Measurements from ENCODE around the gene NCAM1. TPM values are rescaled to one million over a fixed set of nuclear protein-coding genes. Genes with fewer than 3 reads are reported as not detected.

The NCAM1 gene
- total RNA-seq, 4 donors from 2014 or later: 12.8 to 27.7 (median 15.7) TPM

DNA sequence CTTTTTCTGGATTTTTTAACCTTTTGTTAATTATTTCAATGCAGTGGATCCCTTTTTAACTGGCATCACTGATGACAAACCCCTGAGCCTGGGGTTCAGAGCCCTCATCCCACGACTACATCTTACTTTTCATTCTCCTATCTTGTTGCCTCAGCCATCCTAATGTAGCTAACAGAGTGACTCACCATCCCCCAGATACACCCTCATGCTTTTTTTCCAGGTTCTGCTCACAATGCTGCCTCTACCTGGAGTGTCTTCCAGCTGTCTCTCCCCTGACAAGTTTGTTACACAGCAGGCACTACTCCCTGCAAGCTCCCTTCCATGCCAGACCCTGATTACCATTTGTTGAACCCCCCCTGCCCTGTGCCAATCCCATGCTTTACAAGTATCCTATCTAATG, 135.4 kb downstream of the NCAM1 start:
- intact Hi-C loops (cut with DNase I; ENCODE audit: low total_unique reads) (no loop called here), in situ Hi-C loops (cut with MboI; ENCODE audit: low sequenced_read_pairs in 4 of 4) (no loop called here)
- no peaks in the 10 kb centered on the region for H3K36me3 ChIP-seq
- no peak overlapping the region for H3K27ac ChIP-seq
- no peaks in the 10 kb centered on the region for H3K27me3 ChIP-seq
- H3K4me1 ChIP-seq: peaks cover 7 to 8% of the 10 kb centered on the region in 2 donors
- no peaks in the 10 kb centered on the region for H3K9me3 ChIP-seq
- no peak overlapping the region for H3K4me3 ChIP-seq
- no peak for TF ChIP-seq CTCF (IDR thresholded peaks at IDR 0.05 in 4 of 5, conservative IDR thresholded peaks at IDR 0.05 in 1 of 5)
- TF ChIP-seq POLR2A (IDR thresholded peaks at IDR 0.05): no peak
- ATAC-seq: no peak
- DNase-seq: no peak

DNA sequence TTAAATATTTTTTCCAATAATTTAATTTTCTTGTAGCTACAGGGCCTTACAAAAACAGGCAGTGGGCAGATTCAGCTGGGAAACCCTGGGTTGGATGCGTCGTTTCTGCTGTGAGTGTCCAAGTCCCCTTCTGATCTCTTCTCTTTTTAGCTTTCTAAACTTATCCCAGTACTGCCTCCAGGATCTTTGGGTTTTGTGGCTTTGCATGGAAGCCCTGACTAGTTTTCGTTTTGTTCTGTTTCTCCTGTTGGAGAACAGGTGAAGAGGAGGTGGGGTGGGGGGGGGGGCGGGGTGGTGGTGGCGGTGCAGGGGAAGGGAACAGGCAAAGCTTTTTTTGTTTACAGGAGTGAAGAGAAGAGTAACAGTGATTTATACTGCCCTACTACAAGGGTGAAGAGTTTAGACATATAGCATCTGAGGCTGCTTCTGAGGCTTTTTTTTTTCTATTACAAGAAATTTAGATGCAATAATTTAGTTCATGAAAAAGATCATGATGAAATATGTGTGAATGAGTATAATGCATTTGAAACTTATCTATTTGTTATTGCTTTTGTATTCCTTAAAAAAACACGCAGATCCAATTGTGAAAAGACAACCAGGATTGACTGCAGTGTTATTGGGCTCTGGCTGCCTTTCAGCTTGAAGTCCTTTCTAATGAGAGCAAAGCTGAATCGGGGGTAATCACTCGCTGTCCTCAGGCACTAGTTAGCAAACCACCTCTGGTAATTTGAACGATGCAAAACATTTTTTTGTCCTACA, 142.9 kb downstream of the NCAM1 start:
- peaks cover 17 to 38% of the 10 kb centered on the region in 2 donors for H3K4me1 ChIP-seq
- H3K27me3 ChIP-seq: no peaks in the 10 kb centered on the region
- intact Hi-C loops (cut with DNase I; ENCODE audit: low total_unique reads) (no loop called here), in situ Hi-C loops (cut with MboI; ENCODE audit: low sequenced_read_pairs in 4 of 4) (loop anchor here in 1 of 4 donors (25.0 kb wide), 1 partner anchor 517 kb away; no protein-coding TSS in a partner anchor)
- DNase-seq: no peak
- no peaks in the 10 kb centered on the region for H3K9me3 ChIP-seq
- H3K36me3 ChIP-seq: no peaks in the 10 kb centered on the region
- no peak for ATAC-seq
- H3K27ac ChIP-seq: peak overlapping the region in 2 of 4 donors; percentile 50 to 68
- H3K4me3 ChIP-seq: no peak overlapping the region
- TF ChIP-seq CTCF (IDR thresholded peaks at IDR 0.05 in 4 of 5, conservative IDR thresholded peaks at IDR 0.05 in 1 of 5) (no peak), POLR2A (IDR thresholded peaks at IDR 0.05) (no peak)

DNA sequence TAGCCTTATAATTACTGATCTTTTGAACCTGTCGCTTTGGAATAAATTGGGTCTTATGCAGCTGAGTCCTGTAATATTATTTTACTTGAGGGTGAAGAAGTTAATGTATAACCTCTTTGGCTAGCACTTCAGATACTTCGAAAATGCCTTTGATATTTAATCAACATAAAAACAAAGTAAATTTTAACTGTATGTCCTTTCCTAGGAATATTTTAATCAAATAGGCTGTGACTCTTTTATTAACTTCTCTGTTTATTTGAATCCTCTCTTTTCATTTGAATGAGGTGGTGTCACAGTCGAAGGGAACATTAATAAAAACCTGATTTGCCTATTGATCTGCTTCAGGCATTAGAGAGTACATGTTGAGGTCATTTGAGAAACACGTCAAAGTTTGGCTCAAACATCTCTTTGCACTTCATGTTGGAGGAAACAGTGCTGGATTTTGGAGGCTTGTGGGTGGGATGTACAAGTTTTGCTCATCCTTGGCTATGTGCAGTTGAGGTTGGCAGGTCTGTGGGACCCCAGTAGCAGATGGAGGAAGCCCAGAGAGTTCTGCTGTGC, 143.6 kb downstream of the NCAM1 start:
- DNase-seq (no peak), ATAC-seq (no peak)
- Histone ChIP-seq H3K9me3 (no peaks in the 10 kb centered on the region), H3K27me3 (no peaks in the 10 kb centered on the region), H3K4me1 (peaks cover 17 to 45% of the 10 kb centered on the region in 2 donors), H3K27ac (peak overlapping the region in 3 of 4 donors; percentile 7 to 68 (median 50)), H3K36me3 (no peaks in the 10 kb centered on the region), H3K4me3 (no peak overlapping the region)
- in situ Hi-C loops (cut with MboI; ENCODE audit: low sequenced_read_pairs in 4 of 4): loop anchor here in 1 of 4 donors (25.0 kb wide), 1 partner anchor 517 kb away; no protein-coding TSS in a partner anchor
- TF ChIP-seq CTCF (IDR thresholded peaks at IDR 0.05 in 4 of 5, conservative IDR thresholded peaks at IDR 0.05 in 1 of 5): no peak
- no peak for TF ChIP-seq POLR2A (IDR thresholded peaks at IDR 0.05)
- intact Hi-C loops (cut with DNase I; ENCODE audit: low total_unique reads): no loop called here

DNA sequence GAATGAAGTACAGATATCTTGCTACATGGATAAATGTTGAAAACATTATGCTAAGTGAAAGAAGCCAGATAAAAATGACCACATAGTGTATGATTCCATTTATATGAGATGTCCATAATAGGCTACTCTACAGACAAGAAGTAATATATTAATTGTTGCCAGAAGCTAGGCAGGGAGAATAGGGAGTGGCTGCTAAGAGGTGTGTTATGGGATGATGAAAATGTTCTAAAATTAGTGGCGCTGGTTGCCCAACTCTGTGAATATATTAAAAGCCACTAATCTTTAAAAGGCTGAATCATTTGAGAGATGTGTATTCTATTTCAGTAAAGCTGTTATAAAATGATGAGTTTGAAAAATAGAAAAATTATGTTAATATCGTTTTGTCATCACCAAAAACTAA, 144.4 kb downstream of the NCAM1 start:
- Histone ChIP-seq H3K27ac (peak overlapping the region in 3 of 4 donors; percentile 7 to 68 (median 55)), H3K36me3 (no peaks in the 10 kb centered on the region), H3K9me3 (no peaks in the 10 kb centered on the region), H3K27me3 (no peaks in the 10 kb centered on the region), H3K4me3 (no peak overlapping the region), H3K4me1 (peaks cover 17 to 53% of the 10 kb centered on the region in 2 donors)
- no peak for TF ChIP-seq POLR2A (IDR thresholded peaks at IDR 0.05)
- TF ChIP-seq CTCF (IDR thresholded peaks at IDR 0.05 in 4 of 5, conservative IDR thresholded peaks at IDR 0.05 in 1 of 5): no peak
- peak; percentile 88 to 89 for ATAC-seq
- DNase-seq: peak in 1 of 2 donors; percentile 11
- intact Hi-C loops (cut with DNase I; ENCODE audit: low total_unique reads): no loop called here
- in situ Hi-C loops (cut with MboI; ENCODE audit: low sequenced_read_pairs in 4 of 4): loop anchor here in 1 of 4 donors (25.0 kb wide), 1 partner anchor 518 kb away; no protein-coding TSS in a partner anchor

All from gastrocnemius medialis (tissue), 4 donors.